H1 (cell line): Measurements from ENCODE around the gene WDR27. TPM values are rescaled to one million over a fixed set of nuclear protein-coding genes. Genes with fewer than 3 reads are reported as not detected.

Experiments used
- CTCF ChIA-PET: fragments of 300-600 bp; sonication (Branson Sonifier 250); formaldehyde crosslinking; loops from one replicate; lab custom pipeline; 2021; ENCODE audit not compliant: partially characterized antibody; lab: Charles Lee
- POLR2A ChIA-PET: fragments of 300-600 bp; sonication (Branson Sonifier 250); formaldehyde crosslinking; loops from one replicate; lab custom pipeline; 2021; ENCODE audit warnings: inconsistent platforms; ENCODE audit not compliant: partially characterized antibody; lab: Charles Lee
- DNase-seq, 2 experiments: peaks; one replicate each; pipeline versions ENCODE4 v3.0.0 to v3.0.0-alpha.2; 2010 to 2022; ENCODE audit warnings: low spot score in 2 of 2, low read depth in 1 of 2, mixed read lengths in 1 of 2
- FAIRE-seq: peaks from 2 replicates; lab custom pipeline; 2011; peaks lifted over from hg19 to GRCh38; lab: Jason Lieb, UNC
- H2AFZ ChIP-seq: 2 replicates; pipeline ENCODE4 v1.8.1; 2012; ENCODE audit warnings: low read length, inconsistent platforms
- H2AK5ac ChIP-seq: 2 replicates; pipeline ENCODE4 v1.6.1; 2013; ENCODE audit warnings: low read depth, low read length
- H2BK120ac ChIP-seq: replicated peaks from 2 replicates; pipeline ENCODE3; 2013; ENCODE audit warnings: low read depth, low read length, inconsistent platforms
- H2BK12ac ChIP-seq: 2 replicates; pipeline ENCODE4 v1.6.1; 2013; ENCODE audit warnings: low read depth, low read length
- H2BK15ac ChIP-seq: 2 replicates; pipeline ENCODE4 v1.6.1; 2013; ENCODE audit warnings: low read length
- H2BK20ac ChIP-seq: 2 replicates; pipeline ENCODE4 v1.6.1; 2013; ENCODE audit warnings: low read length
- H2BK5ac ChIP-seq: 2 replicates; pipeline ENCODE4 v1.6.1; 2013; ENCODE audit warnings: low read depth, low read length
- H3K14ac ChIP-seq: 2 replicates; pipeline ENCODE4 v1.6.1; 2013; ENCODE audit warnings: inconsistent platforms; ENCODE audit not compliant: insufficient read length
- H3K18ac ChIP-seq: 2 replicates; pipeline ENCODE4 v1.6.1; 2013; ENCODE audit warnings: low read length; ENCODE audit errors: extremely low read depth
- H3K23ac ChIP-seq: 2 replicates; pipeline ENCODE4 v1.6.1; 2013; ENCODE audit warnings: inconsistent platforms; ENCODE audit not compliant: insufficient read length
- H3K23me2 ChIP-seq: 2 replicates; pipeline ENCODE4 v1.6.1; 2013; ENCODE audit warnings: low read depth, low read length
- H3K27ac ChIP-seq: 2 replicates; pipeline ENCODE4 v1.6.1; 2011; ENCODE audit warnings: low read depth, low read length, inconsistent platforms
- H3K27me3 ChIP-seq, 4 experiments: replicated peaks in 1 of 4; 1 replicate in 1 of 4; 2 replicates in 3 of 4; pipeline versions ENCODE4 v1.6.1 to v1.8.1; 2011 to 2013; ENCODE audit warnings: low read length in 3 of 4, mild to moderate bottlenecking in 3 of 4, inconsistent platforms in 2 of 4, mixed read lengths in 2 of 4, moderate library complexity in 1 of 4; ENCODE audit not compliant: control insufficient read depth in 3 of 4, insufficient read depth in 3 of 4; ENCODE audit errors: extremely low read depth in 1 of 4
- H3K36me3 ChIP-seq, 4 experiments: 2 replicates each; pipeline versions ENCODE4 v1.6.1 to v1.8.1; 2011 to 2013; ENCODE audit warnings: mild to moderate bottlenecking in 4 of 4, low read length in 3 of 4, moderate library complexity in 2 of 4, control low read depth in 1 of 4, inconsistent platforms in 1 of 4; ENCODE audit not compliant: insufficient read depth in 4 of 4, control insufficient read depth in 2 of 4
- H3K4ac ChIP-seq: replicated peaks from 2 replicates; pipeline ENCODE3; 2013; ENCODE audit warnings: low read length, low read depth, mixed read lengths, inconsistent platforms; ENCODE audit not compliant: insufficient read length
- H3K4me1 ChIP-seq, 4 experiments: replicated peaks in 1 of 4; 1 replicate in 1 of 4; 2 replicates in 3 of 4; pipeline versions ENCODE4 v1.6.1 to v1.8.1; 2011 to 2013; ENCODE audit warnings: low read length in 3 of 4, inconsistent platforms in 2 of 4, mixed read lengths in 1 of 4; ENCODE audit not compliant: insufficient read depth in 4 of 4, control insufficient read depth in 3 of 4
- H3K4me2 ChIP-seq, 2 experiments: 2 replicates each; pipeline versions ENCODE4 v1.6.1 to v1.8.1; 2011 to 2013; ENCODE audit warnings: low read depth in 2 of 2, low read length in 2 of 2, control low read depth in 1 of 2, inconsistent platforms in 1 of 2, mild to moderate bottlenecking in 1 of 2; ENCODE audit not compliant: insufficient read depth in 1 of 2
- H3K4me3 ChIP-seq, 4 experiments: fragments of 200-600, 300-600 bp in 1 of 4; sonication (generic), shearing (Covaris generic), sonication (Bioruptor Twin) in 1 of 4; 2 replicates each; pipeline versions ENCODE4 v1.5.1 to v1.8.1; 2011 to 2016; ENCODE audit warnings: low read length in 4 of 4, low read depth in 3 of 4, control low read depth in 2 of 4, inconsistent platforms in 2 of 4, mild to moderate bottlenecking in 2 of 4, mixed read lengths in 1 of 4, moderate library complexity in 1 of 4; ENCODE audit not compliant: insufficient read depth in 2 of 4; ENCODE audit errors: extremely low read depth in 1 of 4
- H3K56ac ChIP-seq: replicated peaks from 2 replicates; pipeline ENCODE3; 2013; ENCODE audit warnings: low read depth, mild to moderate bottlenecking, mixed read lengths, low read length, inconsistent platforms; ENCODE audit not compliant: insufficient read length
- H3K79me1 ChIP-seq: 2 replicates; pipeline ENCODE4 v1.6.1; 2013; ENCODE audit warnings: low read depth, low read length, control low read depth
- H3K79me2 ChIP-seq, 2 experiments: 2 replicates each; pipeline versions ENCODE4 v1.6.1 to v1.8.1; 2012 to 2013; ENCODE audit warnings: low read length in 2 of 2, mild to moderate bottlenecking in 2 of 2, inconsistent platforms in 1 of 2; ENCODE audit not compliant: insufficient read depth in 2 of 2, control insufficient read depth in 1 of 2
- H3K9ac ChIP-seq, 4 experiments: replicated peaks in 1 of 4; 1 replicate in 1 of 4; 2 replicates in 3 of 4; pipeline versions ENCODE4 v1.6.1 to v1.8.1; 2011 to 2013; ENCODE audit warnings: low read depth in 3 of 4, low read length in 3 of 4, control low read depth in 2 of 4, mild to moderate bottlenecking in 2 of 4, moderate library complexity in 2 of 4, inconsistent platforms in 1 of 4; ENCODE audit errors: extremely low read depth in 1 of 4
- H3K9me3 ChIP-seq, 2 experiments: 2 replicates each; pipeline versions ENCODE4 v1.6.1 to v1.8.1; 2012 to 2013; ENCODE audit warnings: mild to moderate bottlenecking in 2 of 2, moderate library complexity in 2 of 2, control low read depth in 1 of 2, inconsistent platforms in 1 of 2, low read depth in 1 of 2, low read length in 1 of 2, mixed read lengths in 1 of 2; ENCODE audit not compliant: insufficient read depth in 2 of 2
- H4K20me1 ChIP-seq, 2 experiments: replicated peaks in 1 of 2; 2 replicates each; pipeline versions ENCODE3 to v1.8.1; 2011 to 2013; ENCODE audit warnings: inconsistent platforms in 2 of 2, low read length in 2 of 2, mild to moderate bottlenecking in 1 of 2; ENCODE audit not compliant: insufficient read depth in 2 of 2, control insufficient read depth in 1 of 2
- H4K5ac ChIP-seq: 2 replicates; pipeline ENCODE4 v1.6.1; 2013; ENCODE audit warnings: low read length, low read depth, mixed read lengths, inconsistent platforms; ENCODE audit not compliant: insufficient read length
- H4K8ac ChIP-seq: 2 replicates; pipeline ENCODE4 v1.8.0; 2013; ENCODE audit warnings: mild to moderate bottlenecking, moderate library complexity, low read length, inconsistent platforms; ENCODE audit not compliant: insufficient read depth; ENCODE audit errors: extremely low read depth
- H4K91ac ChIP-seq: replicated peaks from 2 replicates; pipeline ENCODE3; 2013; ENCODE audit warnings: low read length, mixed read lengths, inconsistent platforms; ENCODE audit not compliant: insufficient read length
- ATF2 ChIP-seq: IDR thresholded peaks from 2 replicates; pipeline ENCODE4 v1.6.1; 2012; ENCODE audit warnings: low read length, inconsistent platforms
- EP300 ChIP-seq, 2 experiments: IDR thresholded peaks; 1 replicate in 1 of 2; 2 replicates in 1 of 2; pipeline ENCODE4 v1.6.1; 2011 to 2012; ENCODE audit warnings: low read depth in 2 of 2, low read length in 2 of 2, mild to moderate bottlenecking in 2 of 2, borderline replicate concordance in 1 of 2, inconsistent platforms in 1 of 2, moderate library complexity in 1 of 2
- GABPA ChIP-seq: IDR thresholded peaks from 2 replicates; pipeline ENCODE4 v1.6.1; 2011; ENCODE audit warnings: mild to moderate bottlenecking, low read length, moderate library complexity, borderline replicate concordance; ENCODE audit not compliant: insufficient read depth
- GTF2F1 ChIP-seq: IDR thresholded peaks from 2 replicates; pipeline ENCODE4 v1.6.1; 2012; ENCODE audit warnings: low read depth, low read length, improper control_type of control experiment, borderline replicate concordance
- JUN ChIP-seq: IDR thresholded peaks from 2 replicates; pipeline ENCODE4 v1.6.1; 2011; ENCODE audit warnings: low read depth, mild to moderate bottlenecking, improper control_type of control experiment, low read length
- JUND ChIP-seq: IDR thresholded peaks from 2 replicates; pipeline ENCODE4 v1.6.1; 2011; ENCODE audit warnings: mild to moderate bottlenecking, improper control_type of control experiment, low read length
- POLR2A ChIP-seq, 2 experiments: IDR thresholded peaks; 1 replicate in 1 of 2; 2 replicates in 1 of 2; pipeline ENCODE4 v1.6.1; 2011; ENCODE audit warnings: low read depth in 2 of 2, low read length in 2 of 2, mild to moderate bottlenecking in 2 of 2; ENCODE audit errors: control extremely low read depth in 1 of 2
- SP1 ChIP-seq: IDR thresholded peaks from 2 replicates; pipeline ENCODE4 v1.6.1; 2011; ENCODE audit warnings: low read depth, low read length
- TAF7 ChIP-seq: optimal IDR thresholded peaks from 2 replicates; pipeline ENCODE3; 2011; ENCODE audit warnings: low read depth, mild to moderate bottlenecking, inconsistent platforms, low read length, moderate library complexity, borderline replicate concordance
- TCF12 ChIP-seq: IDR thresholded peaks from 2 replicates; pipeline ENCODE4 v1.6.1; 2011; ENCODE audit warnings: low read depth, mild to moderate bottlenecking, low read length
- YY1 ChIP-seq: IDR thresholded peaks from 2 replicates; pipeline ENCODE4 v1.6.1; 2011; ENCODE audit warnings: low read depth, mild to moderate bottlenecking, low read length
- WGBS, 2 experiments: shearing (Covaris generic) in 1 of 2; methylation state at CpG; one replicate each; pipeline versions ENCODE4 v1.1.6 to v1.1.7; 2013 to 2015; ENCODE audit warnings: low lambda C conversion rate in 2 of 2, mixed read lengths in 2 of 2, inconsistent platforms in 1 of 2, low coverage in 1 of 2, missing lambda C conversion rate in 1 of 2; ENCODE audit not compliant: insufficient replicate concordance in 2 of 2, insufficient coverage in 1 of 2, insufficient read length in 1 of 2; ENCODE audit errors: extremely low coverage in 1 of 2, missing lambda C conversion rate in 1 of 2; 5-methylcytosine and 5-hydroxymethylcytosine counted together
- polyA plus RNA-seq, 7 experiments: library from polyadenylated mRNA; depleted of rRNA in 3 of 7; stranded (reverse) in 5 of 7; unstranded in 2 of 7; fragments of >200 nt in 5 of 7; fragments of 200-250 nt in 2 of 7; gene quantifications; 1 replicate in 5 of 7; 2 replicates in 1 of 7; 4 replicates in 1 of 7; pipeline versions ENCODE4 v1.2.1 to v1.2.3, GENCODE V29; 2011 to 2013; ENCODE audit warnings: missing spikeins in 2 of 7, mixed read lengths in 2 of 7
- total RNA-seq: library from RNA; stranded (reverse); fragmentation: NEBNext Ultra II Directional; extraction: Animal tissue kit (Norgen Biotek cat#: 25700); gene quantifications from 2 replicates; pipeline ENCODE4 v1.2.1, GENCODE V29; 2021

Gene WDR27
- total and polyA plus RNA-seq, 2 of the 8 experiments (the other 6 are each of a cell fraction or from before 2014, with no cell fraction given) = 53.6 to 68.6 TPM

GRCh38 chr6:169723991-169724493 is 22.2 kb upstream of the WDR27 start:
- H3K23ac ChIP-seq = no peak overlapping the region
- ChIA-PET POLR2A (interaction anchor here (0.6 to 5.9 kb wide), 11 partner anchors 12 to 1043 kb away, joined by 3 to 58 read pairs (median 5); partner anchors contain the start of genes C6orf120, DYNLT2, ERMARD and WDR27), CTCF (interaction anchor here (0.7 kb wide), 1 partner anchor 726 kb away, joined by 3 read pairs; no protein-coding TSS in a partner anchor)
- no peaks in the 10 kb centered on the region for H3K9me3 ChIP-seq
- H4K5ac ChIP-seq = no peak overlapping the region
- H3K27ac ChIP-seq = no peak overlapping the region
- H2BK20ac ChIP-seq = no peak overlapping the region
- H4K20me1 ChIP-seq = peaks cover 1 to 13% of the 10 kb centered on the region in 2 experiments
- H2BK5ac ChIP-seq = no peak overlapping the region
- no peak overlapping the region for H2BK15ac ChIP-seq
- peak overlapping the region; percentile 23 to 78 (median 39); a peak in 5 of 8 replicates for H3K4me3 ChIP-seq
- DNase-seq (no peak), FAIRE-seq (no peak)
- no peak overlapping the region; a peak in 1 of 4 replicates for H3K4me2 ChIP-seq
- H3K27me3 ChIP-seq = peaks cover 0 to 2% (median under 1%) of the 10 kb centered on the region in 4 experiments; a peak in 1 of 7 replicates
- peaks cover 0 to 4% (median 0%) of the 10 kb centered on the region in 4 experiments; a peak in 1 of 8 replicates for H3K36me3 ChIP-seq
- peaks cover 3% of the 10 kb centered on the region; the same call in 1 of the 2 replicates for H3K79me1 ChIP-seq
- no peak overlapping the region for H3K56ac ChIP-seq
- peak overlapping the region in 3 of 4 experiments; percentile 48 to 96 (median 65); a peak in 5 of 7 replicates for H3K9ac ChIP-seq
- H3K14ac ChIP-seq = no peak overlapping the region
- H3K4me1 ChIP-seq = peaks cover 0 to 9% (median 4%) of the 10 kb centered on the region in 4 experiments; a peak in 5 of 7 replicates
- H3K18ac ChIP-seq = no peak overlapping the region
- H3K4ac ChIP-seq = no peak overlapping the region
- no peak overlapping the region for H4K91ac ChIP-seq
- no peak overlapping the region for H2AFZ ChIP-seq
- H3K79me2 ChIP-seq = peaks cover 0 to 43% of the 10 kb centered on the region in 2 experiments; a peak in 2 of 4 replicates
- no peak overlapping the region for H2BK12ac ChIP-seq
- no CpG with 5 or more reads among the region's 89 CpGs for WGBS, 2 experiments
- H3K23me2 ChIP-seq = peaks cover 15% of the 10 kb centered on the region
- H4K8ac ChIP-seq = no peak overlapping the region
- no peak overlapping the region for H2AK5ac ChIP-seq
- no peak overlapping the region for H2BK120ac ChIP-seq
- TF ChIP-seq JUND (no peak), JUN (no peak), TAF7 (no peak), EP300 (IDR thresholded peaks at IDR 0.05; ENCODE audit: borderline replicate concordance in 1 of 2, low read depth in 2 of 2, low read length in 2 of 2) (no peak), GTF2F1 (no peak), SP1 (no peak), TCF12 (no peak), ATF2 (no peak), POLR2A (IDR thresholded peaks at IDR 0.05; ENCODE audit: control extremely low read depth in 1 of 2, low read depth in 2 of 2, low read length in 2 of 2) (no peak; a peak in 1 of 3 replicates), YY1 (no peak; the same call in 1 of the 2 replicates), GABPA (no peak)
